Activated CD4-positive, CD25-positive, alpha-beta regulatory T cell treated with anti-CD3 and anti-CD28 coated beads, Interleukin-2, amount 50 U/mL, for 24 hours (primary cell): ENCODE results near the gene RALGPS2.
"Not testable (repeated sequence)": the region's sequence is repeated elsewhere in the genome, so short reads cannot be mapped to it uniquely, and the experiment has no call there.

Experiments
- ATAC-seq, 2 donors: fragments of 150-1000 bp; cut with Tn5 transposase; one replicate each; pipeline ENCODE4 v1.10.0; 2021; ENCODE audit warnings: mild to moderate bottlenecking in 1 of 2, moderate library complexity in 1 of 2

The RALGPS2 gene

DNA sequence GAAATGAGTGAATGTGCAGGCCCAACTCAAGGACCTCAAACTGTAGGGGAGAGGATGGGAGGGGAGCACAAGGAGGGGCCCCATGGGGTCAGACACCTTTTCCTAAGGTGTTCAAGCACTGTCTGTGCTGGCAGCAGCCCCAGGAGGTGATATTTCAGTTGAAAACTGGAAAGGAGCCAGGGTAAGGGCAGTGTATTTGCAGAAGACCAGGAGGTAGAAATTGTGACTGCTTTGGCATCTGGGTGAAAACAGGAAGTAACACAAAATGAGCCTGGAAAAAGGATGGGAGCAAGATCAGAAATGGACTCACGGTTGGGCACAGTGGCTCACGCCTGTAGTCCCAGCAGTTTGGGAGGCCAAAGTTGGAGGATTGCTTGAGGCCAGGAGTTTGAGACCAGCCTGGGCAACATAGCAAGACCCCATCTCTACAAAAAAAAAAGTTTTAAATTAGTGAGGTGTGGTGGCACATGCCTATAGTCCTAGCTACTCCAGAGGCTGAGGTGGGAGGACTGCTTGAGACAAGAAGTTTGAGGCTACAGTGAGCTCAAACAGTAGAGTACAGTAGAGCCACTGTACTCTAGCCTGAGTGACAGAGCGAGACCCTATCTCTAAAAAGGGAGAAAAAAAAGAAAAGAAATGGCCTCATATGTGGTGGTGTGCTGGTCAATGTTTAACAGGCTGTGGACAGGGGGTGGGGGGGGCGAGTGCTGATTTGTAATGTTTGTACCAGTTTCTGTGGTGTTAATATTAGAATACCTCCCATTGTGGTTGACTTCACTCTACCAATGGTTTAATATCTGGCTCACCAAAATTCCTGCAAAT lies 222.0 kb downstream of the RALGPS2 start:
- ATAC-seq, result no peak

- ATAC-seq, result no peak
These were observed 222.6 kb downstream of the RALGPS2 start for GRCh38 chr1:178947677-178947981.

GRCh38 chr1:178948676-178949075 lies 223.6 kb downstream of the RALGPS2 start:
- ATAC-seq, result no peak

GRCh38 chr1:178949866-178950265 lies 224.8 kb downstream of the RALGPS2 start:
- ATAC-seq, result not testable (repeated sequence)

GRCh38 chr1:178951600-178951999 lies 226.6 kb downstream of the RALGPS2 start:
- ATAC-seq, result no peak

- ATAC-seq, result no peak
These were observed 228.0 kb downstream of the RALGPS2 start for GRCh38 chr1:178953034-178953433.

DNA sequence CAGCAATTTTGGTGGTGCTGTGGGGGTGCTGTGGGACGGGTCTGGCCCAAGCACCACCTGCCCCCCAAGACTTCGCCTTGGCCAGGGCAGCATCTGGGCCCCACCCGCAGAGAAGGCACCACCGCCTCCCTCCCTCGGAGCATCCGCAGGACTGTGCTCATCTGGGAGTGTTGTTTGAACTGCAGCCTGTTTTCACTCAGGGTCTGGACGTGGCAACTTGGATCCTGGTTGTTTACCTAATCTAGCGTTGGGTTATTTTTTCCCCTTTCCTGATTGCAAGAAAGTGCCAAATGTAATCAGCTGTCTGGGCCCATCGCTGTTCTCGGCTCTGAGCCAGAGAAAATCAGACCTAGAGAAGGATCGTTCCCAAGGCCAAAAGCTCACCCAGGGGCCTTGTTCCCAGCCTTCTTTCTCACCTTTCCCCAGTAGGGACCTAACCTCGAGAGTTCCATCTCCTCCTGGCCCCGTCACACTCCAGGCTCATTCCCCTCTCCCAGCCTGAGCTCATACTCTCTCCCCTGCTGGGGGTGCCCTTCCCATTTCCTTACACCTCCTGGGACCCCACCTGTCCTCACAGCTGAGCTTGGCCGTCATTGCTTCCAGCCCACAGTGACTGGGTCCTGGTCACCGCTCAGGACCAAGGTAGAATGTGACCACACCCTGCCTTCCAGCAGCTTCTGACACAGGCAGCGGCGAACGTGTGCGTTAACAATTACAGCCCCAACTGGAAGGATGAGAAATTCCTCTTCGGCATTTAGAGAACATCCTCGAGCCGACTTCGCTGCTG lies 228.7 kb downstream of the RALGPS2 start:
- no peak for ATAC-seq

DNA sequence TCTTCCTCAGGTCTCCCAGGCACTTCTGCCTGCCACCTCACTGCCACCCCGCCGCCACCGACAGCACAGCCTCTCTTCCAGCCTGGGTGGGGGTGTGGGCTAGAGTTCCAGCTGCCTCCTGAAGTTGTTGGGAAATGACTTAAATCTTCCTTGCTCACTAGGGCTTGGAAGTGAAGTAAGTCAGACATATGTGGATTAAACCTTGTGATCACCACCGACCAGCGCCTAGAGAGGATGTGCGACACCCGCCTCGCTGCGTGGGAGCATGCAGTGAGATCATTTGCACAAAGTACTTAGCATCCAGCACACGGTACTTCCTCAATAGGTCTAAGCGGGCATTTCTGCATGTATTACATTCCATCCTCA lies 229.3 kb downstream of the RALGPS2 start:
- ATAC-seq, result no peak

DNA sequence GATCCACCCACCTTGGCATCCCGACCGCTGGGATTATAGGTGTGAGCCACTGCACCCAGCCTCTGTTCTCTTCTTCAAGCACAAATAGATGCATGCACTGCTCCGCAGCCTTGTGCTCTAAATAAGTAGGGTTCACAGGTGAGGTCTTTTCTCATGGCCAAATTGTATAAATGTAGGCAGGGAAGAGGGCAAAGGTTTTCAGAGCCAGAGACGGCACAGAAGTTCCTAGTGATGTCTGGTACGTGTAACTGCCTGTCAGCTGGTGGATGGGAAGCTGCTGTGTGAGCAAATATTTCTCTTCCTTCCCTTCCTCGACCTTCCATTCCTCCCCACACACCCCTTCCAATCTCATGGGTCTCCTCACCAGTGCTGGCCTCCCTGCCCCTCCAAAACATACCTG lies 229.9 kb downstream of the RALGPS2 start:
- ATAC-seq, result no peak

DNA sequence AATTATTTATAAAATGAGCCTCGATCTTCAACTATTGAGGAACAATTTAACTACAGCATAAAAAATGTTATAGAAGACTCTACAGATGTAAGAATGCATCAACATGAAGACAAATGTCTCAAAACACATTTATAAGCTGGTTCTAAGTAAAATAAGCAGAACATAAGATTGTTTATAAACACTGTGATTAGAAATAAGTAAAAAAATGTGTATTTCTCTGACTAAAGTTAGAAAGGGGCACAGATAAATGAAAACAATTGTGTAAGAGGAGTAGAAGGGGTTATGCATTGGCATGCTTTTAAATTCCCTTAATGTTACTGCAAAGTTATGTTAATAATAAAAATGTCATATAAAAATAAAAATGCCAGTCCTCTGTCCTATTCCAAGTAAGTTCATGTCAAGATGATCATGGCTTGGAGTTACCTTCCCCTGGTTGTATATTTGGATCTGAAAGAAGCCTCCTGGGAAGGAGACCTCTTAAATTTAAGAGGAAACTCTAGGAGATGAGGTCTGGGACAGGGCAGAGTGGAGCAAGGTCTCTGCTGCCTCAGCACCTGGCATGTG lies 230.4 kb downstream of the RALGPS2 start:
- ATAC-seq, result no peak

DNA sequence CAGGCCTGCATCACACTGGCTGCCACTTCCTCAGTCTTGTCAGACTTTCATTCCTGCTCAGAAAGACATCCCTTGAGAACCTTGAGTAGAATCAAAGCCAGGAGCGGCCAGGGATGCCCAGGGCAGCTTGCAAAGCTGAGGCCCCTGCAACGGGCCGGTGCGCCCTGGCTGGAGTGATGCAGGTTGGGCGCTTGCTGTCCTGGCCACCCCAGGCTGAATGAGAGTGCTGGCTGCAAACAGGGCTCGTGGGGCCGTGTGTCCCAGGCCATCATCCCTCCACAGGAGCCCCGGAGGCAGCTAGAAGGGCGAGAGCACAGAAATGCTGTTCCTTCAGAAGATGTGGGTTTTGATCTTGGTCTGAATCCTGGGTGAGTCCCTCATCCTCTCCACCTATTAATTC lies 233.4 kb downstream of the RALGPS2 start:
- no peak for ATAC-seq

GRCh38 chr1:178959543-178960460 lies 234.8 kb downstream of the RALGPS2 start:
- no peak for ATAC-seq

DNA sequence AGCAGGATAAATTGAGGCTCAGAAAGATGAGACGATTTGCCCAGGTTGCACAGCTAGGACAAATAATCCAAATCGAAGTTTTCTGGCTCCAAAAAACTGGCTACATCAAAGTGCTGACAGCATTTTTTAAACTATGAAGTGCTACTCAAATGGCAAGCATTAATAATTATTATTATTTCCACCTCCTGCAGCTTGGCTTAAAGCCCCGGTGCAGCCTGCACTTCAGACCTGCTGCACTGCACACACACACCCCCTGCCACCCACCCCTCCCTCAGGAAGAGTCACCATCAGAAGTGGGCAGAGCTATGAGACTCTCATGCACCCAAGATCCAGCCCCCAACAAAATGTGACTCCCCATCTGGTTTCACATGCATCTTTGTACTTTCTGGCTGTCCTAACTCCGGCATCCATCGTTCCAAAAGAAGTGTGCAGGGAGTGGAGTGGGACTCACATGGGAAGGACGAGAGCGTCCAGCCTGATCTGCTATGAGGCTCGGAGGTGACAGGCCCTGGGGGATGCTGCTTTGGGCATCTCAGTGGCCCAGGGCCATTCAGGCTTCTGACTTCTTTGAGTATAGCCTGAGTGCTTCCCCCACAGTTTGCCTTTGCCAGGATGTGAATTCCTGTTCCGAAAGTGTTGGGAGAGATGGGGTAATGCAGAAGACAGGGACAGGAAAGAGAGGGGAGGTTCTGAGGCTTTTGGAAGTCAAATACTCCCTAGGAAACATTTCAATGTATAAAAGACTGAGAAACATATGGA lies 235.6 kb downstream of the RALGPS2 start:
- ATAC-seq, result no peak

- no peak for ATAC-seq
These were observed 236.3 kb downstream of the RALGPS2 start for GRCh38 chr1:178961331-178961730.

- no peak for ATAC-seq
These were observed 236.8 kb downstream of the RALGPS2 start for GRCh38 chr1:178961868-178962267.

GRCh38 chr1:178962853-178963711 lies 238.0 kb downstream of the RALGPS2 start:
- no peak for ATAC-seq

DNA sequence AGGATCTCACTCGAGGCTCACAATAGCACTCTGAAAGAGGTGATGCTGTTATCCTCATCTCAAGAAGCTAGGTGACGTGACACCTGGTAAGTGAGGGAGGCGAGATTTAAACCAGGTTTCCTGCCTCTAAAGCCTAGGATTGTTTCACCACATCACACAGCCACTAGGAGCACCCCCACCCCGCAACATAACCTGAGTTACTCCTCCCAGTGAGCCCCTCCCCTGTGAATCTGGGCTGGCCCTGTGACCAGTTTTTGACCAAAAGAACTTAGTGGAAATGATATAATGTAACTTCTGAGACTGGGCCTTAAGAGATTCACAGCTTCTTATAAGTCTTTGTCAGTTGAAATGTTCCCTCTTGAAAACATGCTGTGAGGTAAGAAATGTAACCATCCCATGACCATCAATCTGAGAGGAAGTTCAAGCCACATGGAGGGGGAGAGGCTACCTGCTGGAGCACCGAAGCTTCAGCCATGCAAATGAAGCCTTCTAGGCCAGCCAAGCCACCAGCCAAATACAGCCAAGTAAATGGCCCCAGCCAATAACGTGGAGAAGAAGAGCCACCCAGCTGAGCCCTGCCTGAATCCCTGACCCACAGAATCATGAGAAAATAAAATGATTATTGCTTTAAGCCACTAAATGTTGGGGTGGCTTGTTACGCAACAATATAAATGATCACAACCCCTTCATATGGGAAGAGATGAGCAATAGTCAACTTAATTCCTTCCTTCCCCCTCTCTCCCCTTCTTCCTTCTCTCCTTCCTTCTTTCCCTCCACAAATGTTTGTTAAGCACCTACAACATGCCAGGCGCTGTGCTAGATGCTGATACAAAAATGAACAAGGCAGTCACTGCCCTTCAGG lies 239.7 kb downstream of the RALGPS2 start:
- ATAC-seq, result no peak

DNA sequence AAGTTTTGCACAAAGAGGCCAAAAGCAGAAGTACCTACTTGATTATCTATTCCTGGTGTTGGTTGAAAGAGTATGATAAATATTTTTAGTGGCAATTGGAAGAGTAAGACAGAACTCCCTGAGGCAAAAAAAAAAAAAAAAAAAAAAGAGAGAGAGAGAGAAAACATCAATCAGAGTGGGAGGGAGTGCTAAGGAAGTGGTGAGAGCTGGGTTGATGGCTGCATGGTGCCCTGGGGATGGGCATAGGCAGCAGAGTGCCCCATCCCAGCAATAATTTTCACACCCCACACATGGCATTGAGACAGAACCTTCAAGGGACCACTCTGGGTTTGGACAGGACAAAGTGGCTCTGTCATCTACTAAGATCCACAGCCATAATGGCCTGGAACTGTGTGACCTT lies 241.3 kb downstream of the RALGPS2 start:
- ATAC-seq, result no peak

DNA sequence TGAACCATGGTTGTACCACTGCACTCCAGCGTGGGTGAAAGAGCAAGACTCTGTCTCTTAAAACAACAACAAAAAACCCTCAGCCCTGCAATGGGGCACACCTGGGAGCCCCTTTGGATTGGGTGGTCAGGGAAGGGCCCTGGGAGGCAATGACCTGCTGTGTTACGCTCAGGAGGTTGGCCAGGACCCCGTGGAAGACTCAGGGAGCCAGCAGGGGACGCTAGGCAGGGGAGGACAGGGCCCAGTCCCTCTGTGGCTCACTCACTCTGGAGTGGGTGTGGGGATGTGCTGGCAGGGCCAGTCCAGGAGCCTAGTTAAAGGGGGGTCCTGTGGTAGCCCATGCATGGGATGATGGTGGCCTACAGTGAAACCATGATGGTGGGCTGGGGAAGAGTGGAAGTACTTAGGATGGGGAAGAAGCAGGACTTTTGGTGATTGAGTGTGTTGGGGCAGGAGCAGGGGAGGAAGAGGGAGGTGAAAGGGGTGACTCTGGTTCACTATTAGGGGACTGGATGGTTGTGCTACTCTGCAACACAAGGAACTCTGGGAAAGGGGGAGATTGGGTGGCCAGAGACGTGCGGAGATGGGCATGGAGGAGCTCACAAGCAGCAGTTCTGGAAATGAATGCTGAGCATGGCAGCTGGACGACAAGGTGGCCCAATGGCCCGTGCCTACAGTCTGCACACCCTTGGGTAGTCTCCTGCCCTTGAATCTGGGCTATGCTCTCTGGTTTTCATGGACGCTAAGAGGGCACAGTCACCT lies 244.4 kb downstream of the RALGPS2 start:
- no peak for ATAC-seq
